ENCODE results near the gene SLC34A1.

DNA sequence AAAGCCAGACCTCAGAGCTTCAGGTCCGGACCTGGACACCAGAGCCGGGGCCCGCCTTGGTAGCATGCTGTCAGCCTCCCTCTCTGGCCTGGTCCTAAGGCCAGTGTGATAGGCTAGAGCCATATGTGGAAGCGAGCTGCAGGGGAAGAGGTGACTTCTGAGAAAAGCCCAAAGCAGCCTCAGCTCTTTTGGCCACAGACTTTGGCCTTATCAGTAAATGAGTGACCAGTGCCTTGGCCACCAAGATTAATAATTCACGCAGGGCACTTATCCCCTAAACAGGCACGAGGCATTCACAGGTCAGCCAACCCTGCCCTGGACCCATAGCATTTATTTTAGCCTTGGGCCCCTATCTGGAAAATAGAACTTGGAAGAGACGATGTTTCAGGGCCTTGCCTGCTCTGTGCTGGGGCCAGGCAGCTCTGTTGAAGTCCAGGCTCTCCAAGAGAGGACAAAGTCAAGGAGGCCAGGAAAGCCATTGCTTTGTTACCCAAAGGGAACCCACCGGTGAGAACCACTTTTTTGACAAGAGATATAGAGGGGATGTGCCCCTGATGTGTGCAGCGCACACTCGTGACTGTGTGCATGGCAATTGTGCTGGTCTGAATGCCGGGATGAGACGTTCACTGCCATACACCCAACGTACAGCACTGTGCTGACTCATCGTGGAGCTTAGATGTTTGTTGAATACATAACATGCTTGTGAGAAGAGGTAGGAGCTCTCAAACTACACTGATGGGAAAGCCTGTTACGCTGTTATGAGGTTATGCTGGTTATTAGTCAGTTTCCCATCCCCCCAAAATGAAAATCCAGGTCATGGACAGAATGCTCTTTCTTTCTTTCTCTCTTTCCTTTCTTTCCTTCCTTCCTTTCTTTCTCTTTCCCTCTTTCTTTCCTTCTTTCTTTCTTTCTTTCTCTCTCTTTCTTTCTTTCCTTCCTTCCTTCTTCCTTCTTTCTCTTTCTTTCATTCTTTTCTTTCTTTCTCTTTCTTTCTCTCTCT lies 5.0 kb upstream of the SLC34A1 start:
- TF ChIP-seq, protein P1, sequence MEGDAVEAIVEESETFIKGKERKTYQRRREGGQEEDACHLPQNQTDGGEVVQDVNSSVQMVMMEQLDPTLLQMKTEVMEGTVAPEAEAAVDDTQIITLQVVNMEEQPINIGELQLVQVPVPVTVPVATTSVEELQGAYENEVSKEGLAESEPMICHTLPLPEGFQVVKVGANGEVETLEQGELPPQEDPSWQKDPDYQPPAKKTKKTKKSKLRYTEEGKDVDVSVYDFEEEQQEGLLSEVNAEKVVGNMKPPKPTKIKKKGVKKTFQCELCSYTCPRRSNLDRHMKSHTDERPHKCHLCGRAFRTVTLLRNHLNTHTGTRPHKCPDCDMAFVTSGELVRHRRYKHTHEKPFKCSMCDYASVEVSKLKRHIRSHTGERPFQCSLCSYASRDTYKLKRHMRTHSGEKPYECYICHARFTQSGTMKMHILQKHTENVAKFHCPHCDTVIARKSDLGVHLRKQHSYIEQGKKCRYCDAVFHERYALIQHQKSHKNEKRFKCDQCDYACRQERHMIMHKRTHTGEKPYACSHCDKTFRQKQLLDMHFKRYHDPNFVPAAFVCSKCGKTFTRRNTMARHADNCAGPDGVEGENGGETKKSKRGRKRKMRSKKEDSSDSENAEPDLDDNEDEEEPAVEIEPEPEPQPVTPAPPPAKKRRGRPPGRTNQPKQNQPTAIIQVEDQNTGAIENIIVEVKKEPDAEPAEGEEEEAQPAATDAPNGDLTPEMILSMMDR (IDR thresholded peaks at IDR 0.05; ENCODE audit: low read length), result no peak
- TF ChIP-seq EZH2 (IDR thresholded peaks at IDR 0.05; ENCODE audit: borderline replicate concordance, low read length), result no peak

Data from OCI-LY1 (cell line).